Head of caudate nucleus (tissue), 42 donors: ENCODE results near the gene CSN2.

Experiments used
- DNase-seq, 42 donors: peaks; one replicate each; pipeline versions ENCODE4 v3.0.0 to v3.0.0-alpha.2; 2020 to 2021; ENCODE audit warnings: mixed read lengths in 7 of 42
- intact Hi-C: fragments of 100-400 bp; cut with DNase I; formaldehyde crosslinking; loops from one replicate; pipeline ENCODE4 v1.15.0; 2022

Gene CSN2

GRCh38 chr4:69910016-69910782 is 55.3 kb downstream of the CSN2 start:
- no peak for DNase-seq
- intact Hi-C loops, result no loop called here

GRCh38 chr4:69909195-69909594 is 56.3 kb downstream of the CSN2 start:
- intact Hi-C loops, result no loop called here
- DNase-seq, result no peak

DNA sequence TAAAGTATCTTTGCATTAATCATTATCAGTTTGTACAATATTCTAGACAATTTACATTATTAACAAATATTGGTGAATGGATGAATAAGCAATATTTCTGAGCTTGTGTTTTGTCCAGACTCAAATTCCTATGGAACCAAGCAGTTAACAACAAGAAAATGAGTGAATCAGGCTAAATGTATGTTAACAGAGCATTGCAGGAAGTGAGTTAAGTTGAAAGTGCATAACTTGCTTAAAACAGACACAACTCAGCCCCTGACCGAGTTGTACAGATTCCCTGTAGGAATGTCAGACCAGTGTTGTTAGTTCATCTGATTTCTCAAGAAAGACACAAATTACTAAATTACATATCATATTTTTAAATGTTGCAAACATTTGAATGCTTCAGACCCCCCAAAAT is 58.4 kb downstream of the CSN2 start:
- intact Hi-C loops, result no loop called here
- no peak for DNase-seq
